Measurements from ENCODE around the gene ELOVL6. TPM values are rescaled to one million over a fixed set of nuclear protein-coding genes. Genes with fewer than 3 reads are reported as not detected.

The ELOVL6 gene
- total and polyA plus RNA-seq, 10 of the 15 experiments (the other 5 are each of a cell fraction or from before 2014, with no cell fraction given), result 3.9 to 33.5 (median 8.1) TPM

GRCh38 chr4:110157580-110157979 lies 40.8 kb downstream of the ELOVL6 start:
- no peak for DNase-seq (ENCODE audit: low read depth, low spot score)
- in situ Hi-C loops (cut with MboI) (no loop called here), intact Hi-C loops (cut with micrococcal nuclease; ENCODE audit: unreplicated experiment) (no loop called here)
- POLR2A ChIA-PET, result no interaction called here
- no peaks in the 10 kb centered on the region for H3K79me2 ChIP-seq (ENCODE audit: control insufficient read depth, insufficient read depth, low read length)
- 100% methylated on average over 3 of the region's 3 CpGs for WGBS (ENCODE audit: insufficient coverage, insufficient replicate concordance, low lambda C conversion rate, missing lambda C conversion rate)
- no peak overlapping the region for H3K9ac ChIP-seq (ENCODE audit: control insufficient read depth, insufficient read depth, low read length)
- H3K27me3 ChIP-seq (replicated peaks in 1 of 2; ENCODE audit: control insufficient read depth in 2 of 2, insufficient read depth in 2 of 2, low read length in 1 of 2), result no peaks in the 10 kb centered on the region
- H3K27ac ChIP-seq (ENCODE audit: control insufficient read depth, insufficient read depth), result no peak overlapping the region
- H3K36me3 ChIP-seq (ENCODE audit: control insufficient read depth in 2 of 2, insufficient read depth in 2 of 2, low read length in 1 of 2), result no peaks in the 10 kb centered on the region
- H2AFZ ChIP-seq (ENCODE audit: control insufficient read depth, low read depth, low read length), result no peak overlapping the region
- no peaks in the 10 kb centered on the region for H4K20me1 ChIP-seq (ENCODE audit: control insufficient read depth, insufficient read depth)
- H3K4me1 ChIP-seq (ENCODE audit: control insufficient read depth, insufficient read depth, low read length), result no peaks in the 10 kb centered on the region
- TF ChIP-seq PAX5 (IDR thresholded peaks at IDR 0.05; ENCODE audit: borderline replicate concordance, low read depth, low read length) (no peak), STAT3 (IDR thresholded peaks at IDR 0.05; ENCODE audit: low read depth, low read length) (no peak), PBX3 (IDR thresholded peaks at IDR 0.05; ENCODE audit: insufficient replicate concordance, low read depth, low read length) (no peak), ZNF274 (IDR thresholded peaks at IDR 0.05; ENCODE audit: insufficient read depth, insufficient read length) (no peak), SMAD5 (IDR thresholded peaks at IDR 0.05; ENCODE audit: low read depth) (no peak), CHD1 (IDR thresholded peaks at IDR 0.05; ENCODE audit: low read depth, low read length) (no peak), MXI1 (IDR thresholded peaks at IDR 0.05; ENCODE audit: low read depth, low read length) (no peak), TARDBP (IDR thresholded peaks at IDR 0.05; ENCODE audit: borderline replicate concordance) (no peak), IRF5 (IDR thresholded peaks at IDR 0.05; ENCODE audit: borderline replicate concordance) (no peak)
- TF ChIP-seq, protein P1, sequence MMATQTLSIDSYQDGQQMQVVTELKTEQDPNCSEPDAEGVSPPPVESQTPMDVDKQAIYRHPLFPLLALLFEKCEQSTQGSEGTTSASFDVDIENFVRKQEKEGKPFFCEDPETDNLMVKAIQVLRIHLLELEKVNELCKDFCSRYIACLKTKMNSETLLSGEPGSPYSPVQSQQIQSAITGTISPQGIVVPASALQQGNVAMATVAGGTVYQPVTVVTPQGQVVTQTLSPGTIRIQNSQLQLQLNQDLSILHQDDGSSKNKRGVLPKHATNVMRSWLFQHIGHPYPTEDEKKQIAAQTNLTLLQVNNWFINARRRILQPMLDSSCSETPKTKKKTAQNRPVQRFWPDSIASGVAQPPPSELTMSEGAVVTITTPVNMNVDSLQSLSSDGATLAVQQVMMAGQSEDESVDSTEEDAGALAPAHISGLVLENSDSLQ (IDR thresholded peaks at IDR 0.05), result no peak
- TF ChIP-seq, protein P2, sequence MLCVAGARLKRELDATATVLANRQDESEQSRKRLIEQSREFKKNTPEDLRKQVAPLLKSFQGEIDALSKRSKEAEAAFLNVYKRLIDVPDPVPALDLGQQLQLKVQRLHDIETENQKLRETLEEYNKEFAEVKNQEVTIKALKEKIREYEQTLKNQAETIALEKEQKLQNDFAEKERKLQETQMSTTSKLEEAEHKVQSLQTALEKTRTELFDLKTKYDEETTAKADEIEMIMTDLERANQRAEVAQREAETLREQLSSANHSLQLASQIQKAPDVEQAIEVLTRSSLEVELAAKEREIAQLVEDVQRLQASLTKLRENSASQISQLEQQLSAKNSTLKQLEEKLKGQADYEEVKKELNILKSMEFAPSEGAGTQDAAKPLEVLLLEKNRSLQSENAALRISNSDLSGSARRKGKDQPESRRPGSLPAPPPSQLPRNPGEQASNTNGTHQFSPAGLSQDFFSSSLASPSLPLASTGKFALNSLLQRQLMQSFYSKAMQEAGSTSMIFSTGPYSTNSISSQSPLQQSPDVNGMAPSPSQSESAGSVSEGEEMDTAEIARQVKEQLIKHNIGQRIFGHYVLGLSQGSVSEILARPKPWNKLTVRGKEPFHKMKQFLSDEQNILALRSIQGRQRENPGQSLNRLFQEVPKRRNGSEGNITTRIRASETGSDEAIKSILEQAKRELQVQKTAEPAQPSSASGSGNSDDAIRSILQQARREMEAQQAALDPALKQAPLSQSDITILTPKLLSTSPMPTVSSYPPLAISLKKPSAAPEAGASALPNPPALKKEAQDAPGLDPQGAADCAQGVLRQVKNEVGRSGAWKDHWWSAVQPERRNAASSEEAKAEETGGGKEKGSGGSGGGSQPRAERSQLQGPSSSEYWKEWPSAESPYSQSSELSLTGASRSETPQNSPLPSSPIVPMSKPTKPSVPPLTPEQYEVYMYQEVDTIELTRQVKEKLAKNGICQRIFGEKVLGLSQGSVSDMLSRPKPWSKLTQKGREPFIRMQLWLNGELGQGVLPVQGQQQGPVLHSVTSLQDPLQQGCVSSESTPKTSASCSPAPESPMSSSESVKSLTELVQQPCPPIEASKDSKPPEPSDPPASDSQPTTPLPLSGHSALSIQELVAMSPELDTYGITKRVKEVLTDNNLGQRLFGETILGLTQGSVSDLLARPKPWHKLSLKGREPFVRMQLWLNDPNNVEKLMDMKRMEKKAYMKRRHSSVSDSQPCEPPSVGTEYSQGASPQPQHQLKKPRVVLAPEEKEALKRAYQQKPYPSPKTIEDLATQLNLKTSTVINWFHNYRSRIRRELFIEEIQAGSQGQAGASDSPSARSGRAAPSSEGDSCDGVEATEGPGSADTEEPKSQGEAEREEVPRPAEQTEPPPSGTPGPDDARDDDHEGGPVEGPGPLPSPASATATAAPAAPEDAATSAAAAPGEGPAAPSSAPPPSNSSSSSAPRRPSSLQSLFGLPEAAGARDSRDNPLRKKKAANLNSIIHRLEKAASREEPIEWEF (IDR thresholded peaks at IDR 0.05; ENCODE audit: insufficient replicate concordance, low read depth, low read length), result no peak
- TF ChIP-seq, protein P3, sequence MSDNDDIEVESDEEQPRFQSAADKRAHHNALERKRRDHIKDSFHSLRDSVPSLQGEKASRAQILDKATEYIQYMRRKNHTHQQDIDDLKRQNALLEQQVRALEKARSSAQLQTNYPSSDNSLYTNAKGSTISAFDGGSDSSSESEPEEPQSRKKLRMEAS (IDR thresholded peaks at IDR 0.05; ENCODE audit: low read depth, low read length), result no peak
- TF ChIP-seq, protein P4, sequence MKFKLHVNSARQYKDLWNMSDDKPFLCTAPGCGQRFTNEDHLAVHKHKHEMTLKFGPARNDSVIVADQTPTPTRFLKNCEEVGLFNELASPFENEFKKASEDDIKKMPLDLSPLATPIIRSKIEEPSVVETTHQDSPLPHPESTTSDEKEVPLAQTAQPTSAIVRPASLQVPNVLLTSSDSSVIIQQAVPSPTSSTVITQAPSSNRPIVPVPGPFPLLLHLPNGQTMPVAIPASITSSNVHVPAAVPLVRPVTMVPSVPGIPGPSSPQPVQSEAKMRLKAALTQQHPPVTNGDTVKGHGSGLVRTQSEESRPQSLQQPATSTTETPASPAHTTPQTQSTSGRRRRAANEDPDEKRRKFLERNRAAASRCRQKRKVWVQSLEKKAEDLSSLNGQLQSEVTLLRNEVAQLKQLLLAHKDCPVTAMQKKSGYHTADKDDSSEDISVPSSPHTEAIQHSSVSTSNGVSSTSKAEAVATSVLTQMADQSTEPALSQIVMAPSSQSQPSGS (IDR thresholded peaks at IDR 0.05; ENCODE audit: low read length), result no peak
- H3K9me3 ChIP-seq (replicated peaks; ENCODE audit: control insufficient read depth, insufficient read depth, low read length), result no peaks in the 10 kb centered on the region; the same call in 2 of the 3 replicates
- CTCF ChIA-PET, result interaction anchor here (1.5 kb wide), 1 partner anchor 8 kb away, joined by 5 read pairs; no protein-coding TSS in a partner anchor
- RAD21 ChIA-PET (ENCODE audit: unreplicated experiment), result no interaction called here
- SMC1A ChIA-PET (ENCODE audit: uncharacterized antibody, unreplicated experiment), result interaction anchor here (1.5 kb wide), 1 partner anchor 108 kb away, joined by 3 read pairs; no protein-coding TSS in a partner anchor
- no peak overlapping the region for H3K4me2 ChIP-seq (ENCODE audit: control insufficient read depth, insufficient read depth)
- no peak for FAIRE-seq
- BruUV-seq (replicated peaks), result no TSS peak
- no peak overlapping the region for H3K4me3 ChIP-seq
- ATAC-seq, result no peak
